AG04449 (cell line): ENCODE data around the gene MARK3.

Source experiments
- CTCF ChIA-PET: fragments of 350-600 bp; formaldehyde crosslinking; extraction: SDS; loops from one replicate; lab custom pipeline; 2021; ENCODE audit warnings: antibody characterized with exemption; lab: Yijun Ruan, JAX
- POLR2A ChIA-PET: fragments of 400-600, 350-600 bp; formaldehyde crosslinking; extraction: SDS; loops from one replicate; lab custom pipeline; 2020; ENCODE audit warnings: antibody characterized with exemption, inconsistent platforms; lab: Yijun Ruan, JAX
- DNase-seq: peaks from one replicate; pipeline ENCODE4 v3.0.0-alpha.2; 2010; ENCODE audit warnings: low read depth, low spot score
- H3K4me3 ChIP-seq: 2 replicates; pipeline ENCODE4 v1.5.1; 2011; ENCODE audit warnings: low read depth, mild to moderate bottlenecking, control low read depth, low read length
- TF ChIP-seq, protein P1 (sequence below): IDR thresholded peaks from one replicate; pipeline ENCODE4 v1.5.1; 2011; ENCODE audit warnings: mild to moderate bottlenecking, moderate library complexity, low read length, control low read depth, inconsistent platforms; ENCODE audit not compliant: insufficient read depth; ENCODE audit errors: missing control alignments

The MARK3 gene

DNA sequence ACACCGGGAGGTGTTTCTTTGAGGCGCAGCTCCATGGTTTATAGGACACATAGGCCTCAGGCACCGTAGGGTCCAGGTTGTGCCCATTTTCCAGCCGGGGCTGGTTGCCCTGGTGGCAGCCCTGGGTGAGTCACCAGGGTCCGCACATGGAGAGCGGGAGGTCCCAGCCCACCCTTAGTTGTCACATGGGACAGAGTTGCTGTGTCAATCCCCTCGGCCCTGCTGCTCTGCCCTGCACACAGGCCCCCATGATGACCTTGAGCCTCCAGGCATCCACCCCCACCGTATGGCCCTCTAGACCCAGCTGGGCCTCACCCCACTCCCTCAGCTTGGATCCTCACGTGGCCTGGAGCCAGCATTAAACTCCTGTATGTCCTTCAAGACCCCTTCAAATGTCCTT lies 151.5 kb downstream of the MARK3 start:
- CTCF ChIA-PET: interaction anchor here (1.6 to 20.9 kb wide), 2 partner anchors 10 to 17 kb away, joined by 8 to 368 read pairs; partner anchors contain the start of gene CKB

DNA sequence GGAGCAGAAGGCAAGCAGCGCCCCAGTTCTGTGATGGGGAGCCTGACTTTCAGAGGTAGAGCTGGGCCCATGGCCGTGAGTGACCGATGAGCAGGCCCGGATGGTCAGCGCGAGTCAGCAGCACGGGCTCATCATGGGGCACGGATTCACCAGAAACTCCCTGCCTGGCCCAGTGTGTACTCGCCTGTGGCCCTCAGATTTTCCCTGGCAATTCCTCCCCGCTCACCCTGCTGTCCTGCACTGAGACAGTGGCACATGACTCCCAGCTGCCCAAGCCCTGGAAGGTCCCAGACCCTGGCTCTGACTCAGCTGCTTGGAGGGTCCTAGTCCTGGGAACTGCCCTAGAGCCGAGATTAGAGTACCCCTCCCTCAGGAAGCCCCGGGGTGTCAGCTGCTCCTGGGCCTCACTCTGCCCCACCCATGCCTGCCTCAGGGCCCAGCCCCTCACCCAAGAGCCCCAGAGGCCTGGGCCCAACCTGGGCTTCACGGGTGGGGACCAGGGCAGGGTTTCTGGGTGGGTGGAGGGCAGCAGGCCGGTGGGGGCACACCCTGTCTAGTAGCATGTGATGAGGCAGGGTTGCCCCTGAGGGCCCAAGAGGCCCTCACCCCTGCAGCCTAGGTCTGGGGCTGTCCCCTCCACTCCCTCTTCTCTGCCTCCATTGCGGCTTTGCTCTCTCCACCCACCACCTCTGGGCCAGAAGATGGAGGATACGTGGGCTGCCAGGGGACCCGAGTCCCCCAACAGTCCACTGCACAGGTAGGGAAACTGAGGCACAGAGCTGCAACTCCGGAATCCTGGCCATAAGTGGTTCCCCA lies 152.2 kb downstream of the MARK3 start:
- no peak for DNase-seq
- no peak overlapping the region for H3K4me3 ChIP-seq
- CTCF ChIA-PET: interaction anchor here (0.8 to 20.9 kb wide), 4 partner anchors 9 to 19 kb away, joined by 3 to 368 read pairs (median 6); partner anchors contain the start of gene CKB
- TF ChIP-seq, protein P1, sequence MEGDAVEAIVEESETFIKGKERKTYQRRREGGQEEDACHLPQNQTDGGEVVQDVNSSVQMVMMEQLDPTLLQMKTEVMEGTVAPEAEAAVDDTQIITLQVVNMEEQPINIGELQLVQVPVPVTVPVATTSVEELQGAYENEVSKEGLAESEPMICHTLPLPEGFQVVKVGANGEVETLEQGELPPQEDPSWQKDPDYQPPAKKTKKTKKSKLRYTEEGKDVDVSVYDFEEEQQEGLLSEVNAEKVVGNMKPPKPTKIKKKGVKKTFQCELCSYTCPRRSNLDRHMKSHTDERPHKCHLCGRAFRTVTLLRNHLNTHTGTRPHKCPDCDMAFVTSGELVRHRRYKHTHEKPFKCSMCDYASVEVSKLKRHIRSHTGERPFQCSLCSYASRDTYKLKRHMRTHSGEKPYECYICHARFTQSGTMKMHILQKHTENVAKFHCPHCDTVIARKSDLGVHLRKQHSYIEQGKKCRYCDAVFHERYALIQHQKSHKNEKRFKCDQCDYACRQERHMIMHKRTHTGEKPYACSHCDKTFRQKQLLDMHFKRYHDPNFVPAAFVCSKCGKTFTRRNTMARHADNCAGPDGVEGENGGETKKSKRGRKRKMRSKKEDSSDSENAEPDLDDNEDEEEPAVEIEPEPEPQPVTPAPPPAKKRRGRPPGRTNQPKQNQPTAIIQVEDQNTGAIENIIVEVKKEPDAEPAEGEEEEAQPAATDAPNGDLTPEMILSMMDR: no peak
- POLR2A ChIA-PET: no interaction called here

More for the DNA sequence above, 151.5 kb downstream of the MARK3 start:
- no peak for DNase-seq
- TF ChIP-seq, protein P1: no peak
- POLR2A ChIA-PET: no interaction called here
- no peak overlapping the region for H3K4me3 ChIP-seq

DNA sequence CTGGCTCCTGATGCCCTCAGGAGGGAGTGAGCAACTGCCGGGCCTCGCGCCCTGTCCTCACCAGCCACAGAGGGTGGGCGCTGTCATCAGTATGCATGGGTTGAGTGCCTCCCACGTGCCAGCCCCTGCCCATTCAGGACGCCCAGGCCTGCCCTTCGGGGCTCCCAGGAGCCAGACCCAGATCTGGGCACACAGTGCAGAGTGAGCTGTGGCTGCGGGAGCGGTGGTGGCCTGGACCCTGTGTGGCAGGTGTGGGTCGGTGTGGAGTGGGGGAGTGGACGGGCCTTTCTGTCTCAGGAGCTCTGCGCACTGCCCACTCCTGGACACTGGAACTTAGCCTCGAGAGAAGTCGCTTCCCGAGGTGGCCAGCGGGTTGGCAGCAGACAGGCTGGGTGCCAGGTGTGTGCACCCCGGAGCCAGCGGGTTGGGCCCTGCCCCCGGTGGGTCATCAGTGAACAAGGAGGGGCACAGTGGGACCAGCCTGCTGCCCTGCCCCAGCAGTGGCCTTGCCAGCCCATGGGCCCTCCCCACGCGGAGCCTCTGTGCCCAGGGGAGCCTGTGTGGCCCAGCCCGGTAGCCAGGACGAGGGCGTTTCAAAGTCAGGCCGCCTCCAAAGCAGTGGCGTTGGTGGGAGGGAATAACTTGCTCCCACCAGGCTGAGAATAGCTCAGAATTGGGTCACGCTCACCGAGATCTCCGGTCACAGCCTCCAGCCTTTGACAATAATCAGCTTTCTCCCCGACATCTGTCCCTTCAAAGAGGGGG lies 153.3 kb downstream of the MARK3 start:
- POLR2A ChIA-PET: no interaction called here
- H3K4me3 ChIP-seq: no peak overlapping the region
- TF ChIP-seq, protein P1: no peak
- CTCF ChIA-PET: interaction anchor here (0.8 to 20.9 kb wide), 5 partner anchors 11 to 36 kb away, joined by 3 to 368 read pairs (median 3); partner anchors contain the start of genes BAG5, CKB and COA8
- no peak for DNase-seq

DNA sequence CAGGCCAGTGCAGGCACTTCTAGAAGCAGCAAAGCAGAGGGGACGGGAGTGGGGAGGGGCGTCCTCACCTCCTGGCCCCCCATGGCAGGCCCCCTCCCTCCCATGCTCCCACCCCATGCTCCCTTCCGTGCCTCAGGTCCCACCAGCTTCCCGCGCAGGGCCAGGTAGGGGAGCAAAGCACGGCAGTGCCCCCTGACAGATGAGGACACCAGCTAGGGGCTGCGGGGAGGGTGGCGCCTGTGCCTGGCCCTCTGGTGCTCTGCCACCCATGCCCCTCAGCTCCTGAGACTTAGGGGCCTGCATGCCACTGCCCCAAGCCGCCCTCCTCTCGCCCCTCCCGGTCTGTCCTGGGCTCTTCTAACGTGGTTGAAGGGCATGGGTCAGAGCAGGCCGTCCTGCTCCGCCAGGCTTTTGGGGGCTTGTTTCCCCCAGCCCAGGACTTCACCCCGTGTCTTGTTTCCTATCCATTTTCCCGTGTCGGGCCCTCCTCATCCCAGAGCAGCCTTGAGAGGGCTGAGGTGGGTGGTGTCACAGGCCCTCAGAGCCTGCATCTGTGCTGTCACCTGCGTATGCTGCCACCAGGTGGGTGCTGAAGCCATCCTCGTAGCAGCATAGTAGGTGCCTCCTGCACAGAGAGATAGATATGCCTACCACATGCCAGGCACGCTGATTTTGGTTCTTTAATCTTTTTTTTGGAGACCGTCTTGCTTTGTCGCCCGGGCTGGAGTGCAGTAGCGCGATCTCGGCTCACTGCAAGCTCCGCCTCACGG lies 154.0 kb downstream of the MARK3 start:
- CTCF ChIA-PET: interaction anchor here (0.8 to 20.9 kb wide), 5 partner anchors 11 to 37 kb away, joined by 3 to 368 read pairs (median 3); partner anchors contain the start of genes BAG5, CKB, COA8 and TRMT61A
- TF ChIP-seq, protein P1: no peak
- no peak for DNase-seq
- POLR2A ChIA-PET: no interaction called here
- no peak overlapping the region for H3K4me3 ChIP-seq

DNA sequence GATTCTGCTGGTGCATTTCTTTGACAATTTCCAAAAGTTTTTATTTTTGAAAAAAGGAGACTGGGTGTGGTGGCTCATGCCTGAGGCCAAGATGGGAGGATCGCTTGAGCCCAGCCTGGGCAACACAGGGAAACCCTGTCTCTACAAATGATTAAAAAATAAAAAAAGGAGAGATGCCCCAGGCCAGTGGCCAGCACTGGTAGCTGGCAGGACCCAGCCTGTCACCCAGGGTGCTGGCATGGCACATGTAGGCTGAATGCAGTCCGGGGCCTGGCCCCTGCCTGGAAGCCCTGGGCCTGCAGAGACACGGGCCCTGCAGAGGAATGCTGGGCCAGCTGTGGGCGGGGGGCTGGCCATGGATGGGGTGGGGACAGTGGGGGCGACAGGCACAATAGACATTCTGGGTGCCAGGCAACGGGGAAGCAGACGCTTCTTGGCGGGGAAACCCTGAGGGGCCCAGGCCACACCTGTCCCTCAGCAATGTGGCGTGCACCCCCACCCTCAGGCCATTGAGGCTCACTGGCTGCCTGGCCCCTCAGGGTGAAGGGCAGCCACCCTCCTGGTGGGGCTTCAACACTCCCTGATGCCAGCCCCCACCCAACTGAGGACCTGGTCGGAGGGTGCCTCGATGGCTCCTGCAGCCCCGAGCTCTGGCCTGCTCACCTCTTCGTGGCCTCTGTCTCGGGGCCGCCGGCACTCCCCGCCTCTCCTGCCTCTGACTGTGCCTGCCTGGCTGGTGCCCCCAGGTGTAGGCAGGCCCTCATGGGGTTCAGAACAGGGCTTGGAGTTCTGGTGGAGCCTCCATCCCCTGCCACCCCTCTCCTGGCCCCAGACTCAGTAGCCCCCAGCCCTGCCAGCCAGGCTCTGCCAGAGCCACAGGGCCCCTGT lies 155.8 kb downstream of the MARK3 start:
- no peak for DNase-seq
- CTCF ChIA-PET: interaction anchor here (1.4 to 20.9 kb wide), 5 partner anchors 11 to 41 kb away, joined by 4 to 368 read pairs (median 39); partner anchors contain the start of genes CKB and TRMT61A
- H3K4me3 ChIP-seq: no peak overlapping the region
- POLR2A ChIA-PET: interaction anchor here (1.0 to 2.0 kb wide), 6 partner anchors 10 to 28 kb away, joined by 3 to 20 read pairs (median 6); partner anchors contain the start of genes CKB and TRMT61A
- TF ChIP-seq, protein P1: no peak
